Omental fat pad (tissue), 4 donors: Measurements from ENCODE around the gene NEIL1. TPM values are rescaled to one million over a fixed set of nuclear protein-coding genes. Genes with fewer than 3 reads are reported as not detected.
"Not testable (repeated sequence)": the region's sequence is repeated elsewhere in the genome, so short reads cannot be mapped to it uniquely, and the experiment has no call there.

Experiments used
- ATAC-seq: fragments of 150-250 bp; one replicate; pipeline ENCODE4 v1.9.1; 2016; ENCODE audit warnings: mild to moderate bottlenecking, moderate library complexity; ENCODE audit not compliant: low FRiP score
- DNase-seq: peaks from one replicate; pipeline ENCODE4 v3.0.0-alpha.2; 2019; ENCODE audit warnings: low spot score
- total RNA-seq, 4 donors: library from RNA; depleted of rRNA; stranded (reverse); fragments of >200 nt; gene quantifications; one replicate each; pipeline ENCODE4 v1.1.0, GENCODE V29; 2016
- TF ChIP-seq, protein P1 (sequence below), 3 donors: fragments of 450-650 bp; IDR thresholded peaks; one replicate each; pipeline ENCODE4 v1.5.1; 2016 to 2017; ENCODE audit warnings: antibody characterized with exemption in 3 of 3, mild to moderate bottlenecking in 3 of 3, moderate library complexity in 2 of 3

Gene NEIL1
- total RNA-seq, 4 donors from 2014 or later = 13.3 to 41.8 (median 29.9) TPM

DNA sequence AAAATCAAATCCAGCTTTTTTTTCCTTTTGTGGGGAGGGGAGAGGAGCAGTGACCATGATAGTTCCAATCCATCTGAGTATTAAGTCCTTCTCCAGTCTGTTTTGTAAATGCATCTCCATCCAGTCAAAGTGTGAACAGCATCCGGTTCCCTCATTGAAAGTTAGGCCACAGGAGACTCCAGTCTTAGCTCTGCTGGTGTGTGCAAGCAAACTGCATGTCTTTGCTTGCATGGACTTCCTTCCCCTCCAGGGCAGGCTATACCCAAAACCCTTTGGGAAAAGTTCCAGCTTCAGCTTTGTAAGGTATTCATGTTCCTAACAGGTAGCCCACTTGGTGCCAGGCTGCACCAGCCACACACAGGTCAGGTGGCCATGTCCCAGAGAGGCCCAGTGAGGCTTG, 24.6 kb downstream of the NEIL1 start:
- TF ChIP-seq, protein P1, sequence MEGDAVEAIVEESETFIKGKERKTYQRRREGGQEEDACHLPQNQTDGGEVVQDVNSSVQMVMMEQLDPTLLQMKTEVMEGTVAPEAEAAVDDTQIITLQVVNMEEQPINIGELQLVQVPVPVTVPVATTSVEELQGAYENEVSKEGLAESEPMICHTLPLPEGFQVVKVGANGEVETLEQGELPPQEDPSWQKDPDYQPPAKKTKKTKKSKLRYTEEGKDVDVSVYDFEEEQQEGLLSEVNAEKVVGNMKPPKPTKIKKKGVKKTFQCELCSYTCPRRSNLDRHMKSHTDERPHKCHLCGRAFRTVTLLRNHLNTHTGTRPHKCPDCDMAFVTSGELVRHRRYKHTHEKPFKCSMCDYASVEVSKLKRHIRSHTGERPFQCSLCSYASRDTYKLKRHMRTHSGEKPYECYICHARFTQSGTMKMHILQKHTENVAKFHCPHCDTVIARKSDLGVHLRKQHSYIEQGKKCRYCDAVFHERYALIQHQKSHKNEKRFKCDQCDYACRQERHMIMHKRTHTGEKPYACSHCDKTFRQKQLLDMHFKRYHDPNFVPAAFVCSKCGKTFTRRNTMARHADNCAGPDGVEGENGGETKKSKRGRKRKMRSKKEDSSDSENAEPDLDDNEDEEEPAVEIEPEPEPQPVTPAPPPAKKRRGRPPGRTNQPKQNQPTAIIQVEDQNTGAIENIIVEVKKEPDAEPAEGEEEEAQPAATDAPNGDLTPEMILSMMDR (IDR thresholded peaks at IDR 0.05) = no peak
- DNase-seq = no peak
- no peak for ATAC-seq

DNA sequence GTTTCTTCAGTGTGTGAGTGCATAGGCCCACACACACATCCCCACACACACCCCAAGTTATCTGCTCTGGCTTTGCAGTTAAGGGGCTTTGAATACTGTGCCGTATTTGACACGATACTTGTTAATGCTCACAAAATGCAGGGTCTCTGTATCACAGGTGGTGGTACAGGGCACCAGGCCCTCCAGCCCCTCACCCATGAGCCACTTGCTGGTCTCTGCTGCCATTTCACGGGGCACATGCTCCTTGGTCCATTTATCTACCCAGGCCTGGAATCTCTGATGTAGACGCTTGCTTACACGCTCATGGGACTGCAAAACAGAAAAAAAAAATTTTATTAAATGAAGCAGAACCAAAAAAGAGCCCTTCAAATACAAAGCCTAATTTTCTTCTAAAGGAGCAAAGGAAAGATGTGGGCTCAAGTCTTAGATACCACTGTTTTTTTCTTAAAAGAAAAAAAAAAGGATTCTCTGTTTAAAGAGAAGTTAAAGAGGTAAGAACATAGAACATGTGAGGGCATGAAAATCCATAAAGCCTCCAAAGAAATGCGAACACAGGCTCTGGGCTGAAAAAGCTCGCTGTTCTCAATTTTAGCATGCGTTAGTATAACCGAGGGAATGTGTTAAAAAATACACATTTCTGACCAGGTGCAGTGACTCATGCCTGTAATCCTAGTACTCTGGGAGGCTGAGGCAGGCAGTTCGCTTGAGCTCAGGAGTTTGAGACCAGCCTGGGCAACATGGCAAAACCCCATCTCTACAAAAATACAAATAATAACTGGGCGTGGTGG, 25.3 kb downstream of the NEIL1 start:
- no peak for DNase-seq
- TF ChIP-seq, protein P1 (IDR thresholded peaks at IDR 0.05) = no peak
- no peak for ATAC-seq

DNA sequence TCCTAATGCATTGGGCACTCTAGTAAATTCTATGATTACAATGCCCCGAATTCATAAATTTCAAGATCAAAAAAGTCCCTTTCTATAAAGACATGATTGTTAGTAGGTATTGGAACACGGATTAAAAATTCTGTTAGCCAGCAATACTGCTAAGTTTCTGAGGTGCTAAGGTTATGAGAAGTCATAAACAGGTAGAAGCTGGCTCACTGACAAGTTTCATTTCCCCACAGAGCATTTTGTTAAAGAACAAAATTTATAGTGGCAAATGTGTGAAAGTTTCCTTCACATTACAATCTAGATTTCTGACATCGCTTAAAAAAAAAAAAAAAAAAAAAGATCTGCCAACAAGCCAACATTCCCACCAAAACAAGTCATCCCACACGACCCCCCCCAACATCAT, 33.9 kb downstream of the NEIL1 start:
- DNase-seq (no peak), ATAC-seq (no peak)
- TF ChIP-seq, protein P1 (IDR thresholded peaks at IDR 0.05) = no peak

DNA sequence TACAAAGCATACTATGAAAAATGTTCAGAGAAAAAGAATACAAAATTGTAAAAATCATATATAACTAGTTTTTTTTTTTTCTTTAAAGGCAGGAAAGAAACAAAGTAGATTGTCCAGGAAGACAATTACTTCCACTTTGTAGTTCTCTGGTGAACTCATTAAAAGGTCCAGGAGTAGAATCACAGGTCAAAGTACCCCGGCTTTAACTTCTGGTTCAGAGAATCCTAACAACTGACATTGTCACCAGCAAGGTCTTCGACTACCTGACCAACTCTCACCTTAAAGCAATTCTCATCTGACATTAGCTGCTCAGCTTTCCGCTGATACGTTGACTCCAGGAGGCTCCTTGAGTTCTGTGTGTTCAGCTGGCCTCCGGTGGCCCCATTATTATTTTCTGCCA, 37.1 kb downstream of the NEIL1 start:
- not testable (repeated sequence) for DNase-seq, ATAC-seq

DNA sequence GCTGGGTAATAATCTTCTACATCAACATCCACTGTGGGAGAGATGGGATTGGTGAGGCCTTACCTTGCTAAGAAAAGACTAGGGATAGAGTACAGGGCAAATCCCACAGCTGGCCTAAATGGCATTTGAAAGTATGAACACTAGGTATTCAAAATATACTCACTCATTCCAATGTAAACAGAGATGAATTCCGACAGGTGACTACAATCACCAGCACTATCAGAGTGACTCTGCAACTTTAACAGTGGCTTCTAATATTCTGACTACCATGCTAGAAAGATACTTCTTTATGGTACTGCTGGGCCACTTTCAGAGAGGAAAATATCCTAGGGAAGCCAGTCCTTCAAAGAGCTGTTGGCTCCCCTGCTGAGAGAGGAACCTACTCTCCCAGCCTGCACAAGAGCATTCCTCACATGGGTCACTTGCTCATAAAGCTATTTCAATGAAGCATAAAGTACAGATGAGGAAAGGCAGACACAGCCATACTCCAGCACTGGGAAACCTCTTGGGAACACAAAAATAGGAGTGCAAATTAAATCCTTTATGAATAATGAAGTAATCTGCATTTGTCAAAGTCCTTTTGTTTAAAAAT, 43.0 kb downstream of the NEIL1 start:
- TF ChIP-seq, protein P1 (IDR thresholded peaks at IDR 0.05) = no peak
- ATAC-seq = no peak
- DNase-seq = no peak

DNA sequence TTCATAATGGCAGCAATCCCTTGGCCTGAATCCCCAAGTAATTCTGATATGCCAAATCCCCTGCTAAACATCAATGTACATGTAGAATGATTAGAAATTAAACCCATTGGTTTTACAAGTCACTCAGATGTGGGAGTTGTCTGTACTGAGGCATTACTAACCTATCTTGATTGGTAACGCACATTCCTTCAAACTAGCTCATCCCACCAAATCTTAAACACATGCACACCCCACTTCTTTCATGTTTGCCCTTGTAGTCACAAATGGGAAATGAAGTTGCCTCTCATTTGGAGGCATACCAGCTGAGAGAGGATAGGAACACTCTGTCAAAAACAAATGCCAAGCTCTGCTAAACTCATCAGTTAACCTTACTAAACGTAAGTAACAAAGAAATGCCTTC, 50.7 kb downstream of the NEIL1 start:
- no peak for DNase-seq
- ATAC-seq = no peak
- TF ChIP-seq, protein P1 (IDR thresholded peaks at IDR 0.05) = no peak

DNA sequence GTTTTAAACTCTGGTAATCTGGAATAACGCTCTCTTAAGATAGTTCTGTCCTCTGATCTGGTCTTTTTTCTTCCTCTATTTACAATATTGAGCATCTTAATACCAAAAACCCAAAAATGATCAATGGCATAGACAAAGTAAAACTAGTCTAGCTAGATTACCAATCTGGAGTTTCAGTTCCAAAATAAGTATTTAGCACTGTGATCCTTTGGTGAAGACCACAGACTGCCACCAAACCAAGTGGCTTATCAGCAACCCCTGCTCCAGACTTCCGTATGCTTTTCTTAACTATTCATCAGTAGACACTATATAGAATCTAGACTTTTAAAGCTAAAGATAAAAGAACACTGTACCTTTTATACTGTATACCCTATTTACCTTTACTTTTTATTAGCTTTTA, 57.1 kb downstream of the NEIL1 start:
- no peak for ATAC-seq
- TF ChIP-seq, protein P1 (IDR thresholded peaks at IDR 0.05) = no peak
- DNase-seq = no peak

Other genes starting within 250 kb of the NEIL1 start
- gene C15orf39, start 145.2 kb upstream of the NEIL1 start, total RNA-seq = 10 to 100 TPM in 3 of 4 donors, 1 to 10 TPM in 1; 7.8 to 25.0 (median 13.9) TPM
- not detected for gene GOLGA6C, start 88.7 kb upstream of the NEIL1 start, total RNA-seq
- gene GOLGA6D, start 64.2 kb upstream of the NEIL1 start, total RNA-seq = under 1 TPM in 1 of 4 donors, not detected in 3; 0.36 TPM
- 10 to 100 TPM; 41.4 to 71.6 (median 50.7) TPM for gene COMMD4, start 11.0 kb upstream of the NEIL1 start, total RNA-seq
- gene MAN2C1, start 21.6 kb downstream of the NEIL1 start, total RNA-seq = 100 to 1,000 TPM; 108 to 391 (median 171) TPM
- 10 to 100 TPM; 26.6 to 46.4 (median 35.3) TPM for gene SIN3A, start 104.7 kb downstream of the NEIL1 start, total RNA-seq
- gene PTPN9, start 232.3 kb downstream of the NEIL1 start, total RNA-seq = 10 to 100 TPM; 12.4 to 18.9 (median 16.1) TPM